Ishikawa (cell line): Measurements from ENCODE around the gene ATXN1.

Experiments used
- CEBPB ChIP-seq: IDR thresholded peaks from 2 replicates; pipeline ENCODE4 v1.6.1; 2012
- CREB1 ChIP-seq: IDR thresholded peaks from 2 replicates; pipeline ENCODE4 v1.6.1; 2012; ENCODE audit warnings: low read depth
- EGR1 ChIP-seq: IDR thresholded peaks from 2 replicates; pipeline ENCODE4 v1.6.1; 2012
- EP300 ChIP-seq: IDR thresholded peaks from 2 replicates; pipeline ENCODE4 v1.6.1; 2012; ENCODE audit warnings: borderline replicate concordance
- FOXM1 ChIP-seq: IDR thresholded peaks from 2 replicates; pipeline ENCODE4 v1.6.1; 2012; ENCODE audit warnings: low read depth, borderline replicate concordance
- MAX ChIP-seq: IDR thresholded peaks from 2 replicates; pipeline ENCODE4 v1.6.1; 2012
- NFIC ChIP-seq: IDR thresholded peaks from 2 replicates; pipeline ENCODE4 v1.6.1; 2012
- RAD21 ChIP-seq: IDR thresholded peaks from 2 replicates; pipeline ENCODE4 v1.6.1; 2012; ENCODE audit warnings: low read depth
- REST ChIP-seq: IDR thresholded peaks from 2 replicates; pipeline ENCODE4 v1.6.1; 2012; ENCODE audit warnings: low read depth, mild to moderate bottlenecking
- TAF1 ChIP-seq: IDR thresholded peaks from 2 replicates; pipeline ENCODE4 v1.6.1; 2012; ENCODE audit warnings: low read depth, mild to moderate bottlenecking
- TCF12 ChIP-seq: IDR thresholded peaks from 2 replicates; pipeline ENCODE4 v1.6.1; 2012; ENCODE audit warnings: low read depth
- TEAD4 ChIP-seq: IDR thresholded peaks from 2 replicates; pipeline ENCODE4 v1.6.1; 2012
- YY1 ChIP-seq: IDR thresholded peaks from 2 replicates; pipeline ENCODE4 v1.6.1; 2012; ENCODE audit warnings: low read depth
- ZBTB7A ChIP-seq: IDR thresholded peaks from 2 replicates; pipeline ENCODE4 v1.6.1; 2012; ENCODE audit warnings: low read depth

GRCh38 chr6:16704401-16705045 lies 56.7 kb downstream of the ATXN1 start:
- TF ChIP-seq RAD21 (no peak), MAX (no peak), ZBTB7A (no peak), CREB1 (no peak), EP300 (no peak), TAF1 (no peak), FOXM1 (no peak), YY1 (no peak), REST (no peak), NFIC (no peak), TEAD4 (no peak), TCF12 (no peak), CEBPB (no peak), EGR1 (no peak)
